Measurements from ENCODE around the gene CD300LD.
"Not testable (repeated sequence)": the region's sequence is repeated elsewhere in the genome, so short reads cannot be mapped to it uniquely, and the experiment has no call there.

Gene CD300LD

DNA sequence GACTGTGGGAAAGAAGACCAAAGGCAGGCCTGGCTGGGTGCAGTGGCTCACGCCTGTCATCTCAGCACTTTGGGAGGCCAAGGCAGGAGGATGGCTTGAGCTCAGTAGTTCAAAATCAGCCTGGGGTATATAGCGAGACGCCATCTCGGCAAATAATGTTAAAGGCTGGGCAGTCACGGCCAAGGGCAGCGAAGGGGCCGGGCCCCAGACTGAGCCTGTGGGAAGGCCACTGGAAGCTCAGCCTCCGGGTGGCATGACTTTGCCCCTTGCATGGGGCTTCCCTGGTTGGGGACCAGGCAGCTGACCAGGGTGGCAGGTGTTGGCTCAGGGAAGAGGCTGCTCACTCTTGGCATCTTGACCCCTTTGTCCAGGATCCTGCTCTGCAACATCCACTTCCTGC, 14.0 kb upstream of the CD300LD start:
- no peak for DNase-seq (ENCODE audit: low read depth in 2 of 2)

GRCh38 chr17:74605361-74605760, 13.3 kb upstream of the CD300LD start:
- no peak for DNase-seq (ENCODE audit: low read depth in 2 of 2)

- DNase-seq (ENCODE audit: low read depth in 2 of 2), result no peak
Observed at GRCh38 chr17:74604761-74605160, 12.7 kb upstream of the CD300LD start.

- DNase-seq (ENCODE audit: low read depth in 2 of 2), result no peak
Observed at GRCh38 chr17:74604200-74604599, 12.1 kb upstream of the CD300LD start.

- no peak for DNase-seq (ENCODE audit: low read depth in 2 of 2)
Observed at GRCh38 chr17:74603746-74604145, 11.7 kb upstream of the CD300LD start.

DNA sequence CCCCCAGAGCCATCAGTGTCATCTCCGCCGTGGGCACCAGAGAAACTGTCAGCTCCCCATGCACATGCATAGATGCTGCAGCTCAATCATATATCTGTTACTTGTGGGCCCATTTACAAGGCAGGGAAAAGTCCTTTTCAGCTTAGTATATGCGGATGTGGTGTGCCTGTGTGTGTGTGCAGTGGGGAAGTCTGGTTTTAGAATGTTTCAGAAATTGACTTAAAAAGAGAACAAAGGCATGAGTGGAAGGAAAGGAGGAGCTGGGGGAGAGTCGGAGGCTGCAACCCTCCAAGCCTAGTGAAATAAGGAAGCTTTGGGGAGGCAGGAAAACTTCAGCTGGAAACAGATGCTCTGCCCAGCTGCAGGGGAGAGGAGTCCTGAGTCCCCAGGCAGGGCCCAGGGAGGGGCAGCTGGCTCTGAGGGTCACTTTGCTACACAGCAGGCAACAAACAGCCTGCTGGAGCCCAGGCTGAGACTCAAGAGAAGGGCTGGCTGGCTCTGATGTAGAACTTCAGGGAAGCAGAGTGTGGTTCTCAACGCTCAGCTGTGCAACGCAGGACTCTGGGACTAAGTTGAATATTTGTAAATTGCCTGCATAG, 11.1 kb upstream of the CD300LD start:
- DNase-seq (ENCODE audit: low read depth in 2 of 2), result no peak

DNA sequence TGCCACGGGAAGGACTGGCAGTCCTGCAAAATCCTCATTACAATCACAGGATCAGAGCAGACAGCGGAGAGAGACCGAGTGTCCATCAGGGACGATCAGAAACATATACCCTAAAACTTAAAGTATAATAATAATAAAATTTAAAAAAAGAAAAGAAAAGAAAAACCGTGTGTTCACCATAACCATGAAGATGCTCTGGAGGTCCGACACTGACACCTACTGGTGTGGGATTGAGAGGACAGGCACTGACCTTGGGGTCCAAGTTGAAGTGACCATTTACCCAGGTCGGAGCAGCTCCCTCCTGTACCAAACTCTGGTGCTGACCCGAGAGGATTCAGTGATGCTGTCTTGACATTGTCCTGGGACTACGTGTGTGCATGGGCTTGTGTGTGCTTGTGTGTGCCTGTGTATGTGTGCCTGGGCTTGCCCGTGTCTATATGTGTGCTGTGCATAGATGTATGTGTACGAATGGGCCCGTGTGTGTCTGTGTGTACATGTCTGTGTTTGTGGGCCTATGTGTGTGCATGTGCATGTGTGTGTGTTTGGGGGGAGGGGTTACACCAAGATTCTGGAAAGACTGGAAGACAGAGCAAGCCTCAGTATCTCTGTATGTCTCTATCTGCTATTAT, 10.0 kb upstream of the CD300LD start:
- DNase-seq (ENCODE audit: low read depth in 2 of 2), result peak in 1 of 2 experiments; percentile 20

DNA sequence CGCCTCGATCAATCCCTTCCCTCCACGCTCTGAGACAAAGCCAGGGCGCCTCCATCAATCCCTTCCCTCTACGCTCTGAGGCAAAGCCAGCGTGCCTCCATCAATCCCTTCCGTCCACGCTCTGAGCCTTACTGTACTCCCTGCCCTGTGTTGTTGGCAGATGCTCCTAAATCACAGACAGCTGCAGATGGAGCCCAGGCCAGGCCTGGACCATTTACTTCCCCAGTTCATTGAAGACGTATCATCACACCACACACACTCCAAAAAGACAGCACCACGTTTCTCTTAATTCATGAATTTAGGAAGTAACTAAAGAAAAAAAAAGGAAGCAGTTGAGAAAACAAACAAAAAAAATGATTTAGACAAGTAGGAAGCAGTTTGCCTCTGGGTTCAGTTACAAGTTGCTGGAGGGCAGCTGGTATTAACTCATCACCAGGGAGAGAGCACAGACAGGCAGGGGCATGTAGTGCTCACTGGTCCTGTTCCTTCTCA, 7.4 kb upstream of the CD300LD start:
- DNase-seq (ENCODE audit: low read depth in 2 of 2), result no peak

DNA sequence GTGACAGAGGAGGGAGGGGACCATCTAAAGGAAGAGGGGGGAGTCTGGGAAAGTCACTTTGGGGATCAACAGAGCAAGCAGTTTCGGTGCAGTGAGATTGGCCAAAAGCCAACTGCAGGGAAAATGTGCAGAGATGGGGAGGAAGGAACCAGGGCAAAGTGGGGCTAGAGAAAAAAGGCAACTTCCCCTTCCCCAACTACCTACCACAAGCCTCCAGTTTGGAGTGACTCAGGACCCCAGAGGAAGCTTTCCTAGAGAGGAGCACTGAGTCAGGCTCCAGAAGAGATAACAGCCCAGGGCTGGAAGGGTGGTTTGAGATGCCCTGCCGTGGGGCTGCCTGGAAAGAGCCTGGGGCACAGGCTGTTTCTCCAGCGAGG, 6.9 kb upstream of the CD300LD start:
- no peak for DNase-seq (ENCODE audit: low read depth in 2 of 2)

GRCh38 chr17:74598346-74599022, 6.4 kb upstream of the CD300LD start:
- DNase-seq (ENCODE audit: low read depth in 2 of 2), result no peak

DNA sequence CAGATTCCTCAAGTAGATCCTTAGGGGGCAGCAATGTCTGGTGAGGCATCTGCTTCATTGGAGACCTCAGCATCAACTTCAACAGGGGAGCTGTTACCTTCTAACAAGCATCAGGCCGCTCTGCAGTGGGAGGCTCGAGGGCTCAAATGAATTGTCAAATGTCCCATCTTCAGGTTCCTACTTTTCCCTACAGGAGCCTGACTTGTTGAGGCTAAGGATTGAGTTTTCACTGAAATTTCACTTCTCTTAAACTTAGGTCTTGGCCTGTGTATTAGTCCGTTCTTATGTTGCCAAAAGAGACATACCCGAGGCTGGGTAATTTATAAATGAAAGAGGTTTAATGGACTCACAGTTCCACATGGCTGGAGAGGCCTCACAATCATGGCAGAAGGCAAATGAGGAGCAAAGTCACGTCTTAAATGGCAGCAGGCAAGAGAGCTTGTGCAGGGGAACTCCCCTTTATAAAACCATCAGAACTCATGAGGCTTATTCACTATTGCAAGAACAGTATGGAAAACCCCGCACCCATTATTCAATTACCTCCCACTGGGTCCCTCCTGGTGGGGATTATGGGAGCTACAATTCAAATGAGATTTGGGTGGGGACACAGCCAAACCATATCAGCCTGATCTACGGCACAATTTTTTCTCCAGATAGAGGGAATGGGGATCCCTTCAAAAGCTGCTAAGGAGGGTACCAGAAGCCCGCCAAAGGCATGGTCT, 5.1 kb upstream of the CD300LD start:
- no peak for DNase-seq (ENCODE audit: low read depth in 2 of 2)

GRCh38 chr17:74595037-74595750, 3.1 kb upstream of the CD300LD start:
- no peak for DNase-seq (ENCODE audit: low read depth in 2 of 2)

GRCh38 chr17:74591503-74591902, 580 bp downstream of the CD300LD start:
- DNase-seq (ENCODE audit: low read depth in 2 of 2), result no peak

GRCh38 chr17:74585711-74586110, 6.4 kb downstream of the CD300LD start:
- DNase-seq (ENCODE audit: low read depth in 2 of 2), result no peak

DNA sequence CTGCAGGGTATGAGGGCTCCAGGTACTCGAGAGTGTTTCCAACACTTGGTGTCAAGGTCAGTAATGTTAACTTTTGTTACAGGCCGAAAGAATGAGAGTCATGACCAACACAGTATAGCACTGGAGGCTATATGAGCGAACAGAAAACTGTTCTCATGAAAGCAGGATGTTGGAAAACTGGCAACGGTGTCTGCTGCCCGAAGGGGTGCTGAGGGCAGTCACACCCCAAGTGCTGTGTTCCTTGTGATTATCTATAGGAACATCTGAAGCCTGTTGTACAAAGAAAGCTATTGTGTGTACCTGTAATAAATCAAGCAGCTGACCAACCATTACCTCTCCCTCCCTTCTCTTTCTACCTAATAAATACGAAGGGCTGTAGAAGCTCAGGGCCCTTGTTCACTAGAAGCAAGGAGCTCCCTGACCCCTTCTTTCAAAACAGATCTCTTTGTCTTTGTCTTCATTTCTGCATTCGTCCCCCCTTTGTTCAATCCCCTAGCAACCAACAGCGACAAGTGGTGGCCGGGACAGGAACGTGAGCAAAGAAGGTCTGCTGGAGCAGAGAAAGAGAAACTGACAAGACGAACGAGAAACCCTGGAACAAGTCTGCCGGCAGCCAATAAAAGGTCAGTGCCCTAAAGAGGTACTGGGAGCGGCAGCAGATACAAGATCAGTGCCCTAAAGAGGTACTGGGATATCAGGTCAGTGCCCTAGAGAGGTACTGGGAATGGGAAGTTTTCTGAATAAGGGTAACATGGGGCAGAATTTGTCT, 7.6 kb downstream of the CD300LD start:
- DNase-seq (ENCODE audit: low read depth in 2 of 2), result no peak

DNA sequence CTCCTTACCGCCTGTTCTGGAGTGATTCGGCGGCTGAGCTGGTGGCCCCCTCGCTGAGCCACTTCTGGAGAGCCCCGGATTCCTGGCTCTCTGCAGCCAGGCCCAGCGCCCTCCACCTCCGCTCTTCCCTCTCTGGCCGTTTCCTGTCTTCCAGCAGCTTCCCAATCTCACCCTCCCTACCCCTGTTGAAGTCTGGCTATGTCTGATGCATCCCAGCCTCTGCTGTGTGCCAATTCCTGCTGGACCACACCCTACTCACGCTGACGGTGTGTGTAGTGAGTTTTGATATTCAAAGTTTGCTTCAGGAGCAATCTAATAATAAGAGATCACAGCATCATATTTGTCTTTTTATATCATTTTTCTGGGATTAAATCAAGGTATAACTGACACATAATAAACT, 9.4 kb downstream of the CD300LD start:
- no peak for DNase-seq (ENCODE audit: low read depth in 2 of 2)

DNA sequence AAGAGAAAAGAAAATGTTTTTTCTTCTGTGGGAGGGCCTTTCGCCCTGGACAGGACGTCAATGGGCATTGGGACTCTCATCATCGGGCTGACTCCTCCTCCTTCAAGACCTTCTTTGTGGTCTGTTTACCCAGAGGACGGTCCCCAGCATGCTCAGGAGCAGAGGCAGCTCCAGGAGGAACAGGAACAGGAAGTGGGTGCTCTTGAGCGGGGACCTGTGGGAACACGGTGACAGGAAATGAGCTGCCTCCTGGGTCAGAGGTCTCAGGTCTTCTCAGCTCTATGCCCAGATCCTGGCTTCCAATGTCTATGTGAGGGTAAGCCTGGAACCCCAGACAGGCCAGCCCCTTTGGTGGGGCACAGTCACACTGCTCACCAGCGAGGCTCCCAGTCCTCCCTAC, 12.2 kb downstream of the CD300LD start:
- DNase-seq (ENCODE audit: low read depth in 2 of 2), result no peak

GRCh38 chr17:74578979-74579378, 13.1 kb downstream of the CD300LD start:
- DNase-seq (ENCODE audit: low read depth in 2 of 2), result no peak

DNA sequence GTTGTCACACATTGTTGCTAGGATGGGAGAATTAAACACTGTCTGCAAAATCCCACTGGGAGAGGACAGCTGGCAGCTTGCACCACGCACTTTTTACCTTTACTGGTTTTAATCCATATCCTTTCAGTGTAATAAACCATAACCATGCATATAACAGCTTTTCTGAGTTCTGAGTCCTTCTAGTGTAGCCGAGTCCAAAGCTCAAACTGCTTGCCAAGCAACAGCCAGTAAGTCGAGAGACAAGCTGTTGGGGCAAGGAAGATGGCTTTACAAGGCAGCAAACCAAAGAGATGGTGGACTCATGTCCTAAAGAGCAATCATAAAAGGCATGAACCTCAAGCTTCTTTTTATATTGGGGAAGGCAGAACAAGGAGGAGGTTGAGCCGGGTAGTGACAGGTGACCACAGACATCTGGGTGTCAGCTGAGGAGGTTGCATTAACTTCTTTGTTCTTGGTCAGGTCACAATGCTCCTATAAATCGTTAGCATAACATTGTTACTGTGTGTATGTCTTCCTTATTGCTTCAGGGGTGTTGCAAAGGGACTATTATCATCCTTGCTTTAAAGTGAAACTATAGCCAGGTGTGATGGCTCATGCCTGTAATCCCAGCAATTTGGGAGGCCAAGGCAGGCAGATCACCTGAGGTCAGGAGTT, 17.5 kb downstream of the CD300LD start:
- DNase-seq (ENCODE audit: low read depth in 2 of 2), result no peak

DNA sequence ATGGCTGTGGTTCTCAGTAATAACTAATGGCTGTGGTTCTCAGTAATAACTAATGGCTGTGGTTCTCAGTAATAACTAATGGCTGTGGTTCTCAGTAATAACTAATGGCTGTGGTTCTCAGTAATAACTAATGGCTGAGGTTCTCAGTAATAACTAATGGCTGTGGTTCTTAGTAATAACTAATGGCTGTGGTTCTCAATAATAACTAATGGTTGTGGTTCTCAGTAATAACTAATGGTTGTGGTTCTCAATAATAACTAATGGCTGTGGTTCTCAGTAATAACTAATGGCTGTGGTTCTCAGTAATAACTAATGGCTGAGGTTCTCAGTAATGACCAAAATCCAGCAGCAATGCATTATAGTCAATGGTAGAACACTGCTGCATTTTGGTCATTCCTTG, 18.4 kb downstream of the CD300LD start:
- not testable (repeated sequence) for DNase-seq (ENCODE audit: low read depth in 2 of 2)

DNA sequence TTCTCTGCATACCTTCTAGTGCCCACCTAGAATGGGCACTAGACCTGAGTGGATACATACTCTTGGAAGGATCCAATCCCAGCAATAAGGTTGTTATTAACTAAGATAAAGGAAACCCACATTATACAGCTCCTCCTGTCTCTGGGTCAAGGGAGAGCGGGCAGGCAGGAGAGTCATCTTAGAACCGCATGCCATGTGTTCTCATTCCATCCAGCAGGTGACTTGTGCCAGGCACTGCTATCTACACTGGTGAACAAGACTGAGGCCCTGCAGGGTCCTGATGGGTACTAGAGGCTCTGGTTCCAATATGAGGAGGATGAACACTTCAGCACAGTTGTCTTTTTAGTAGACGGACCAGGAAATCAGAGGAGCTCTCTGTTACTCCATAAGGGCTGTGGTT, 18.9 kb downstream of the CD300LD start:
- no peak for DNase-seq (ENCODE audit: low read depth in 2 of 2)
